ENCODE measurements around the gene C17orf67. TPM values are rescaled to one million over a fixed set of nuclear protein-coding genes. Genes with fewer than 3 reads are reported as not detected.

C17orf67 gene
- total and polyA plus RNA-seq, 2 of the 13 experiments (the other 11 are each of a cell fraction or from before 2014, with no cell fraction given) = 0.41 to 0.86 TPM

GRCh38 chr17:56786989-56787482 lies 46.7 kb downstream of the C17orf67 start (continued):
- TF ChIP-seq RERE (CRISPR knock-in tag; IDR thresholded peaks at IDR 0.05; ENCODE audit: low read depth) (no peak), ZNF180 (CRISPR knock-in tag; IDR thresholded peaks at IDR 0.05; ENCODE audit: borderline replicate concordance, low read depth) (no peak), SMAD9 (CRISPR knock-in tag; IDR thresholded peaks at IDR 0.05) (no peak), CHD2 (IDR thresholded peaks at IDR 0.05; ENCODE audit: low read depth, low read length) (no peak), ZNF766 (CRISPR knock-in tag; IDR thresholded peaks at IDR 0.05; ENCODE audit: borderline replicate concordance) (no peak), ZNF7 (CRISPR knock-in tag; IDR thresholded peaks at IDR 0.05) (no peak), MXD1 (CRISPR knock-in tag; IDR thresholded peaks at IDR 0.05) (no peak), RXRB (CRISPR knock-in tag; IDR thresholded peaks at IDR 0.05; ENCODE audit: borderline replicate concordance) (0 out of 2 replicates have a peak, but pooled peaks have one; percentile 13), NONO (IDR thresholded peaks at IDR 0.05) (no peak), NONO (CRISPR knock-in tag; conservative IDR thresholded peaks at IDR 0.05) (no peak), ZNF460 (CRISPR knock-in tag; IDR thresholded peaks at IDR 0.05; ENCODE audit: borderline replicate concordance) (no peak), FOXA3 (CRISPR knock-in tag; IDR thresholded peaks at IDR 0.05) (peak; percentile 64), MIXL1 (CRISPR knock-in tag; IDR thresholded peaks at IDR 0.05) (no peak), HNF1B (CRISPR knock-in tag; IDR thresholded peaks at IDR 0.05) (no peak), TBX3 (IDR thresholded peaks at IDR 0.05; ENCODE audit: borderline replicate concordance) (no peak), KLF15 (CRISPR knock-in tag; IDR thresholded peaks at IDR 0.05; ENCODE audit: borderline replicate concordance) (no peak)
- TF ChIP-seq, protein P1, sequence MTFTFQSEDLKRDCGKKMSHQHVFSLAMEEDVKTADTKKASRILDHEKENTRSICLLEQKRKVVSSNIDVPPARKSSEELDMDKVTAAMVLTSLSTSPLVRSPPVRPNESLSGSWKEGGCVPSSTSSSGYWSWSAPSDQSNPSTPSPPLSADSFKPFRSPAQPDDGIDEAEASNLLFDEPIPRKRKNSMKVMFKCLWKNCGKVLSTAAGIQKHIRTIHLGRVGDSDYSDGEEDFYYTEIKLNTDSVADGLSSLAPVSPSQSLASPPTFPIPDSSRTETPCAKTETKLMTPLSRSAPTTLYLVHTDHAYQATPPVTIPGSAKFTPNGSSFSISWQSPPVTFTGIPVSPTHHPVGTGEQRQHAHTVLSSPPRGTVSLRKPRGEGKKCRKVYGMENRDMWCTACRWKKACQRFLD (CRISPR knock-in tag; IDR thresholded peaks at IDR 0.05; ENCODE audit: borderline replicate concordance) = no peak
- TF ChIP-seq, protein P2, sequence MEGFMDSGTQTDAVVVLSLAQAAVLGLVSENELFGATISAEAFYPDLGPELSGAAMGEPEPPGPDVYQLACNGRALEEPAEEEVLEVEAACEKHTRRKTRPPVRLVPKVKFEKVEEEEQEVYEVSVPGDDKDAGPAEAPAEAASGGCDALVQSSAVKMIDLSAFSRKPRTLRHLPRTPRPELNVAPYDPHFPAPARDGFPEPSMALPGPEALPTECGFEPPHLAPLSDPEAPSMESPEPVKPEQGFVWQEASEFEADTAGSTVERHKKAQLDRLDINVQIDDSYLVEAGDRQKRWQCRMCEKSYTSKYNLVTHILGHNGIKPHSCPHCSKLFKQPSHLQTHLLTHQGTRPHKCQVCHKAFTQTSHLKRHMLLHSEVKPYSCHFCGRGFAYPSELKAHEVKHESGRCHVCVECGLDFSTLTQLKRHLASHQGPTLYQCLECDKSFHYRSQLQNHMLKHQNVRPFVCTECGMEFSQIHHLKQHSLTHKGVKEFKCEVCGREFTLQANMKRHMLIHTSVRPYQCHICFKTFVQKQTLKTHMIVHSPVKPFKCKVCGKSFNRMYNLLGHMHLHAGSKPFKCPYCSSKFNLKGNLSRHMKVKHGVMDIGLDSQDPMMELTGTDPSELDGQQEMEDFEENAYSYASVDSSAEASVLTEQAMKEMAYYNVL (CRISPR knock-in tag; IDR thresholded peaks at IDR 0.05; ENCODE audit: borderline replicate concordance) = no peak
- TF ChIP-seq, protein P3, sequence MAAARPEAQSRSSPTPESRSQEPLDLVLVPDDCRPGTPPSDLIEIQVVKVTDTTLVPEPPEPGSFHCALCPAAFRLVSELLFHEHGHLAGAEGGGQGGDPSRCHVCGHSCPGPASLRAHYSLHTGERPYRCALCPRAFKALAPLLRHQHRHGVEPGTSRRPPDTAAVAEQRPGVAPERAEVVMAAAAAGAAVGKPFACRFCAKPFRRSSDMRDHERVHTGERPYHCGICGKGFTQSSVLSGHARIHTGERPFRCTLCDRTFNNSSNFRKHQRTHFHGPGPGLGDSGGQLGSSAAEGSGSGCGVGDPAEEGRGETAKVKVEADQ (CRISPR knock-in tag; IDR thresholded peaks at IDR 0.05; ENCODE audit: borderline replicate concordance) = no peak
